Smooth muscle cell (in vitro differentiated cells): ENCODE data around the gene ANO3. TPM values are rescaled to one million over a fixed set of nuclear protein-coding genes. Genes with fewer than 3 reads are reported as not detected.
"Not testable (repeated sequence)": the region's sequence is repeated elsewhere in the genome, so short reads cannot be mapped to it uniquely, and the experiment has no call there.

Source experiments
- DNase-seq: peaks from one replicate; lab custom pipeline; 2025; ENCODE audit not compliant: unreplicated experiment; lab: John Stamatoyannopoulos, UW
- H2AFZ ChIP-seq: fragments of 200-600 bp; sonication (generic); 2 replicates; pipeline ENCODE4 v1.6.0; 2016; ENCODE audit warnings: antibody characterized with exemption, low read depth, mild to moderate bottlenecking
- H3F3A ChIP-seq: fragments of 200-600 bp; sonication (generic); 2 replicates; pipeline ENCODE4 v1.6.0; 2017; ENCODE audit warnings: antibody characterized with exemption, low read depth
- H3K27ac ChIP-seq: fragments of 200-600 bp; sonication (generic); 2 replicates; pipeline ENCODE4 v1.5.1; 2016; ENCODE audit warnings: low read depth, mild to moderate bottlenecking
- H3K27me3 ChIP-seq: fragments of 200-600 bp; sonication (generic); 2 replicates; pipeline ENCODE4 v1.6.1; 2016; ENCODE audit warnings: low read depth, mild to moderate bottlenecking
- H3K36me3 ChIP-seq: fragments of 200-600 bp; sonication (generic); 2 replicates; pipeline ENCODE4 v1.5.1; 2016; ENCODE audit warnings: low read depth
- H3K4me1 ChIP-seq: fragments of 200-600 bp; sonication (generic); 2 replicates; pipeline ENCODE4 v1.5.1; 2016; ENCODE audit warnings: low read depth
- H3K4me2 ChIP-seq: fragments of 200-600 bp; sonication (generic); 2 replicates; pipeline ENCODE4 v1.6.0; 2016; ENCODE audit warnings: mild to moderate bottlenecking
- H3K4me3 ChIP-seq: fragments of 200-600 bp; sonication (generic); 2 replicates; pipeline ENCODE4 v1.5.1; 2016; ENCODE audit warnings: mild to moderate bottlenecking
- H3K79me2 ChIP-seq: fragments of 200-600 bp; sonication (generic); 2 replicates; pipeline ENCODE4 v1.6.0; 2016; ENCODE audit warnings: low read depth, mild to moderate bottlenecking
- H3K9ac ChIP-seq: fragments of 200-600 bp; sonication (generic); 2 replicates; pipeline ENCODE4 v1.6.0; 2016; ENCODE audit warnings: low read depth
- H3K9me3 ChIP-seq: fragments of 200-600 bp; sonication (generic); replicated peaks from 2 replicates; pipeline ENCODE4 v1.5.1; 2016; ENCODE audit warnings: low read depth
- H4K20me1 ChIP-seq: fragments of 200-600 bp; sonication (generic); 2 replicates; pipeline ENCODE4 v1.6.0; 2016; ENCODE audit warnings: low read depth
- CTCF ChIP-seq: fragments of 200-600 bp; sonication (generic); IDR thresholded peaks from 2 replicates; pipeline ENCODE4 v1.5.1; 2017; ENCODE audit warnings: borderline replicate concordance, mild to moderate bottlenecking, antibody characterized with exemption; ENCODE audit not compliant: insufficient read depth, poor library complexity, severe bottlenecking
- WGBS: methylation state at CpG from one replicate; pipeline ENCODE4 v1.1.7; 2016; ENCODE audit warnings: low lambda C conversion rate; 5-methylcytosine and 5-hydroxymethylcytosine counted together
- polyA plus RNA-seq: library from polyadenylated mRNA; unstranded; fragments of >200 nt; fragmentation: Nextera tagmentation; extraction: Ambion mirVana; gene quantifications from 2 replicates; pipeline ENCODE4 v1.2.1, GENCODE V29; 2016
- total RNA-seq: library from RNA; depleted of rRNA; stranded (reverse); fragments of >200 nt; gene quantifications from 2 replicates; pipeline ENCODE4 v1.2.3, GENCODE V29; 2014

Gene ANO3
- total and polyA plus RNA-seq, 2 experiments from 2014 or later: 0.13 TPM; not detected in 1

DNA sequence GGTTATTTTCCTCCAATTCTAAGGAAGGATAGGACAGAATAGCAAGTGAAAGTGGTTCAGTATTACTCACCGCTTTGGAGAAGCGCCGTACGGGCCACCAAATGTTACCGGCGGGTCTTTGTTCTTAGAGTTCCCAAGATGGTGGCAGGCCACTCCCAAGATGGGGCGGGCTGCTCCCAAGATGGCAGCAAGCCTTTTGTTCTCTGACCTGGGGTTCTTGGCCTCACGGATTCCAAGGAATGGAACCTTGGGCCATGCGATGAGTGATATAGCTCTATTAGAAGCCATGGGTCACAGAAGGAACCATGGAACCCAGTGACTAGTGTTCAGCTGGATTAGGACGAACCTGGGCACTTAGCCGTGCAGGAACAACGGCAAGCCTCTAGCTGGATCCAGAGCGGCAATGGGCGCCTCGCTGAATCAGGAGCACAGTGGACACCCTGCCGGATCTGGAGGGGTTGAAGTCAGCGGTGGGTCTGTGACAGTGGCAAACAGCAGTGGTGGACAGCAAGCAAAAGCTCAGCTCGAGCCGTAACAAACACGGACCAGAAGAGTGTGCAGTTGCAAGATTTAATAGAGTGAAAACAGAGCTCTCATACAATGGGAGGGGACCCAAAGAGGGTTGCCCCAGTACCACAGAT lies 265.2 kb downstream of the ANO3 start:
- not testable (repeated sequence) for H3K27me3 ChIP-seq, H3K9me3 ChIP-seq, H3K27ac ChIP-seq, H3K9ac ChIP-seq, H3K4me2 ChIP-seq, H3K4me1 ChIP-seq, H3F3A ChIP-seq, H4K20me1 ChIP-seq, H3K4me3 ChIP-seq, H3K79me2 ChIP-seq, H2AFZ ChIP-seq, DNase-seq, H3K36me3 ChIP-seq
- WGBS: 94% methylated on average over 20 of the region's 20 CpGs

DNA sequence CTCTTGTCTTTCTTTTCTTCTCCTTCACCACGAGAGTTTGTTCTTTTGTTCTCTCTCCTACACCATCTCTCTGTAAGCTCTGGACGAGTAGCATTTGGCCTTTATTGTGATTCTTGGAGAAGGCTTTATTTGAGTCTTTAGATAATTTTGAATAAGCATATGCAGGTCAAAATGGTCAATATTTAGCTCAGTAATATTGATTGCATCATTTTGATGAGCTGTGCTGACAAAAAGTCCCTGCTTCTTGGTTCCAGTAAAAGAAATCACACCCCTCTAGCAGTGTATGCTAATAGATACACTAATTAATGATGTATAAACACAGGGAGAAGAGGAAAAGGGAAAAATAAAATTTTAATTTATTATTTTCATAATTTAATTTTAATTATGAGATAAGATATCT lies 266.0 kb downstream of the ANO3 start:
- Histone ChIP-seq H3K4me2 (no peak overlapping the region), H3K9ac (no peak overlapping the region), H3K27me3 (no peaks in the 10 kb centered on the region), H3K4me1 (no peaks in the 10 kb centered on the region), H3K4me3 (no peak overlapping the region), H2AFZ (no peak overlapping the region), H4K20me1 (no peaks in the 10 kb centered on the region), H3K79me2 (no peaks in the 10 kb centered on the region), H3K36me3 (no peaks in the 10 kb centered on the region), H3K27ac (no peak overlapping the region), H3F3A (no peaks in the 10 kb centered on the region), H3K9me3 (no peaks in the 10 kb centered on the region)
- no peak for TF ChIP-seq CTCF
- WGBS: 93% methylated on average over 2 of the region's 2 CpGs
- no peak for DNase-seq

DNA sequence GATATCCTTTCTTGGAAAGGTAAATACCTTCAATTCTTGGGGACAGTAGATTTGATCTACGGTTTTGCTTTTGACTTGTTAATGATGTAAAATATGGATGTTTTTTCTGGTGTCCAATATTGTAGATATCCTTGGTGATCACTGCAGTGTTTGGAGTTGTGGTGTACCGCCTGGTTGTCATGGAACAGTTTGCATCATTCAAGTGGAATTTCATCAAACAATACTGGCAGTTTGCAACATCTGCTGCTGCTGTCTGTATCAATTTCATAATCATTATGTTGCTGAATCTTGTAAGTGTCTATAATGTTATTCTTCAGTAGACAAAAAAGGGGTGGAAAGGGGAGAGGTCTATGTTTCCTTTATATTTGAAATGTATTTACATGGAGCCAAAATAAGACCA lies 267.5 kb downstream of the ANO3 start:
- no peaks in the 10 kb centered on the region for H3K79me2 ChIP-seq
- no peak overlapping the region for H3K27ac ChIP-seq
- H3K4me3 ChIP-seq: no peak overlapping the region
- no peaks in the 10 kb centered on the region for H3K27me3 ChIP-seq
- WGBS: 91% methylated on average over 2 of the region's 2 CpGs
- H3K36me3 ChIP-seq: no peaks in the 10 kb centered on the region
- no peak for DNase-seq
- no peak for TF ChIP-seq CTCF
- H4K20me1 ChIP-seq: no peaks in the 10 kb centered on the region
- no peaks in the 10 kb centered on the region for H3F3A ChIP-seq
- no peak overlapping the region for H2AFZ ChIP-seq
- H3K9ac ChIP-seq: no peak overlapping the region
- H3K4me1 ChIP-seq: no peaks in the 10 kb centered on the region
- no peak overlapping the region for H3K4me2 ChIP-seq
- no peaks in the 10 kb centered on the region for H3K9me3 ChIP-seq

DNA sequence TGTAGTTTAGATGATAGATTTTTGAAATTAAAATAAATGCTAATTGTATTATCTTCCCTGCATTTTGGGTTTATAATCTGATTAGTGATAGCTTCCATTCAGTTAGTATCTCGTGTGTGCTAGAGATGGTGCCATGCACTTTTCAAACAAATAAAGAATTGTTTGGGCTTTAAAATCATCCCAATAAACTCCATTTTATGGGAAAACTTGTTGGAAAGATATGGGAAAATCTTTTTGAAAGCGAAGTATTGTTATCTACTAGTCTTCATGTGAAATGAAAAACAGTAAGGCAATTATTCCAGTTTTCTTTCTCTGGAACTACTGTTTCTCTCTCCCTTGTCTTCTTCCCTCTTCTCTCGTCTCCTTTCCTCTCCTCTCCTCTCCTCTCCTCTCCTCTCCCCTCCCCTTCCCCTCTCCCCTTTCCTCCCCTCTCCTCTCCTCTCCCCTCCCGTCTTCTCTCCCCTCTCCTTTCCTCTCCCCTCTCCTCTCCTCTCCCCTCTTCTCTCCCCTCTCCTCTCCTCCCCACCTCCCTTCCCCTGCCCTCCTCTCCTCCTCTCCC lies 268.0 kb downstream of the ANO3 start:
- H3K9ac ChIP-seq: no peak overlapping the region
- H3K4me1 ChIP-seq: no peaks in the 10 kb centered on the region
- H3K36me3 ChIP-seq: no peaks in the 10 kb centered on the region
- no peak overlapping the region for H3K27ac ChIP-seq
- no peaks in the 10 kb centered on the region for H3K79me2 ChIP-seq
- H3K4me2 ChIP-seq: no peak overlapping the region
- H3K4me3 ChIP-seq: no peak overlapping the region
- H2AFZ ChIP-seq: no peak overlapping the region
- DNase-seq: no peak
- H3K27me3 ChIP-seq: no peaks in the 10 kb centered on the region
- no peaks in the 10 kb centered on the region for H3K9me3 ChIP-seq
- 61% methylated on average over 3 of the region's 4 CpGs for WGBS
- no peak for TF ChIP-seq CTCF
- H3F3A ChIP-seq: no peaks in the 10 kb centered on the region
- no peaks in the 10 kb centered on the region for H4K20me1 ChIP-seq
